HL-60 (cell line): ENCODE data around the gene TROAP.
A peak's percentile ranks its signal among the peaks of the same experiment; 100 is the strongest.

Experiments
- DNase-seq, 2 experiments: peaks; one replicate each; pipeline ENCODE4 v3.0.0-alpha.2; 2010 to 2020; ENCODE audit warnings: low read depth in 1 of 2, low spot score in 1 of 2
- H3K27ac ChIP-seq: fragments of 250-450 bp; sonication (Bioruptor Pico); replicated peaks from 2 replicates; pipeline ENCODE4 v1.5.1; 2020; ENCODE audit warnings: mild to moderate bottlenecking, moderate library complexity
- H3K27me3 ChIP-seq: fragments of 250-450 bp; sonication (Bioruptor Pico); 2 replicates; pipeline ENCODE4 v1.5.1; 2021; ENCODE audit warnings: mild to moderate bottlenecking, moderate library complexity; ENCODE audit not compliant: insufficient read depth, poor library complexity, severe bottlenecking
- H3K4me3 ChIP-seq: replicated peaks from 2 replicates; pipeline ENCODE4 v1.5.1; 2011; ENCODE audit warnings: mild to moderate bottlenecking, control low read depth, low read length; ENCODE audit not compliant: insufficient read depth
- CTCF ChIP-seq: IDR thresholded peaks from one replicate; pipeline ENCODE4 v1.5.1; 2011; ENCODE audit warnings: low read length, control low read depth, inconsistent platforms; ENCODE audit not compliant: insufficient read depth
- GABPA ChIP-seq: IDR thresholded peaks from 2 replicates; pipeline ENCODE4 v1.6.1; 2012; ENCODE audit warnings: low read depth
- POLR2AphosphoS5 ChIP-seq: IDR thresholded peaks from 2 replicates; pipeline ENCODE4 v1.6.1; 2012; ENCODE audit warnings: low read depth
- REST ChIP-seq: IDR thresholded peaks from 2 replicates; pipeline ENCODE4 v1.6.1; 2012; ENCODE audit warnings: low read depth; ENCODE audit not compliant: insufficient replicate concordance
- SPI1 ChIP-seq: IDR thresholded peaks from 2 replicates; pipeline ENCODE4 v1.6.1; 2012; ENCODE audit warnings: low read depth, mild to moderate bottlenecking, borderline replicate concordance

Gene TROAP

GRCh38 chr12:49342066-49342913 is 19.2 kb downstream of the TROAP start:
- Histone ChIP-seq H3K4me3 (peak overlapping the region; percentile 48), H3K27me3 (peaks cover 91% of the 10 kb centered on the region), H3K27ac (no peak overlapping the region)
- TF ChIP-seq REST (no peak), CTCF (peak; percentile 79)
- DNase-seq, result peak; percentile 67 to 88

GRCh38 chr12:49342914-49343731 is 20.1 kb downstream of the TROAP start:
- Histone ChIP-seq H3K27me3 (peaks cover 92% of the 10 kb centered on the region), H3K27ac (no peak overlapping the region), H3K4me3 (peak overlapping the region; percentile 48)
- DNase-seq, result no peak
- no peak for TF ChIP-seq POLR2AphosphoS5
- TF ChIP-seq SPI1, result no peak
- TF ChIP-seq REST, result no peak
- TF ChIP-seq CTCF, result no peak
- no peak for TF ChIP-seq GABPA

- Histone ChIP-seq H3K4me3 (no peak overlapping the region), H3K27me3 (peaks cover 85% of the 10 kb centered on the region), H3K27ac (no peak overlapping the region)
- TF ChIP-seq SPI1 (no peak), GABPA (no peak), REST (no peak), CTCF (no peak), POLR2AphosphoS5 (no peak)
- DNase-seq, result no peak
Observed at GRCh38 chr12:49344486-49345050, 21.5 kb downstream of the TROAP start.
